OCI-LY3 (cell line): ENCODE measurements around the gene GNAZ.
A peak's percentile ranks its signal among the peaks of the same experiment; 100 is the strongest.

Experiments
- H2AFZ ChIP-seq: fragments of 200-600, 300-600 bp; shearing (Covaris generic); 2 replicates; pipeline ENCODE4 v1.6.0; 2014; ENCODE audit warnings: antibody characterized with exemption, low read depth, low read length
- H3K27ac ChIP-seq: fragments of 200-600, 300-600 bp; sonication (generic); 2 replicates; pipeline ENCODE4 v1.5.1; 2014; ENCODE audit warnings: mild to moderate bottlenecking, low read length, moderate library complexity, mixed read lengths
- H3K27me3 ChIP-seq: fragments of 200-600, 300-600 bp; sonication (generic); 2 replicates; pipeline ENCODE4 v1.6.1; 2014; ENCODE audit warnings: low read depth, low read length, mixed read lengths
- H3K36me3 ChIP-seq: fragments of 200-600, 300-600 bp; sonication (generic); replicated peaks from 2 replicates; pipeline ENCODE3; 2014; ENCODE audit warnings: low read depth, low read length, mixed read lengths
- H3K4me1 ChIP-seq: fragments of 300-600, 200-600 bp; sonication (generic); 2 replicates; pipeline ENCODE4 v1.6.1; 2014; ENCODE audit warnings: low read length, mixed read lengths
- H3K4me2 ChIP-seq: fragments of 200-600, 300-600 bp; sonication (generic); 2 replicates; pipeline ENCODE4 v1.6.1; 2014; ENCODE audit warnings: low read length, mixed read lengths
- H3K4me3 ChIP-seq: fragments of 300-600, 200-600 bp; sonication (generic); 2 replicates; pipeline ENCODE4 v1.5.1; 2014; ENCODE audit warnings: antibody characterized with exemption, mild to moderate bottlenecking, low read length, moderate library complexity
- H3K79me2 ChIP-seq: fragments of 300-600, 200-600 bp; shearing (Covaris generic); 2 replicates; pipeline ENCODE4 v1.6.1; 2014; ENCODE audit warnings: mild to moderate bottlenecking, low read length, mixed read lengths
- H3K9ac ChIP-seq: fragments of 300-600, 200-600 bp; shearing (Covaris generic); 2 replicates; pipeline ENCODE4 v1.6.0; 2014; ENCODE audit warnings: mild to moderate bottlenecking, low read length, moderate library complexity
- H3K9me3 ChIP-seq: fragments of 200-600, 300-600 bp; shearing (Covaris generic); 2 replicates; pipeline ENCODE4 v1.6.1; 2014; ENCODE audit warnings: low read length, mixed read lengths; ENCODE audit not compliant: insufficient read depth
- H4K20me1 ChIP-seq: fragments of 200-600, 300-600 bp; sonication (generic); 2 replicates; pipeline ENCODE4 v1.6.1; 2016; ENCODE audit warnings: low read length, mixed read lengths; ENCODE audit not compliant: insufficient read depth
- EZH2phosphoT487 ChIP-seq: fragments of 200-600 bp; shearing (Covaris generic); IDR thresholded peaks from 2 replicates; pipeline ENCODE4 v1.6.1; 2018; ENCODE audit warnings: antibody characterized with exemption, mixed run types, low read depth
- TF ChIP-seq, protein P1 (sequence below): fragments of 200-600, 300-600 bp; sonication (generic); IDR thresholded peaks from 2 replicates; pipeline ENCODE4 v1.5.1; 2014; ENCODE audit warnings: antibody characterized with exemption, low read length, low read depth

GNAZ gene

GRCh38 chr22:23067691-23068090 lies 2.6 kb upstream of the GNAZ start:
- Histone ChIP-seq H2AFZ (no peak overlapping the region), H3K79me2 (peaks cover 44% of the 10 kb centered on the region), H3K27me3 (no peaks in the 10 kb centered on the region), H3K9ac (peak overlapping the region; percentile 92), H3K9me3 (no peaks in the 10 kb centered on the region), H3K4me3 (peak overlapping the region; percentile 18; the same call in 1 of the 2 replicates), H3K27ac (peak overlapping the region; percentile 99), H3K4me1 (peaks cover 78% of the 10 kb centered on the region), H3K36me3 (peaks cover 5% of the 10 kb centered on the region), H4K20me1 (peaks cover 14% of the 10 kb centered on the region), H3K4me2 (peak overlapping the region; percentile 93)
- no peak for TF ChIP-seq EZH2phosphoT487
- TF ChIP-seq, protein P1, sequence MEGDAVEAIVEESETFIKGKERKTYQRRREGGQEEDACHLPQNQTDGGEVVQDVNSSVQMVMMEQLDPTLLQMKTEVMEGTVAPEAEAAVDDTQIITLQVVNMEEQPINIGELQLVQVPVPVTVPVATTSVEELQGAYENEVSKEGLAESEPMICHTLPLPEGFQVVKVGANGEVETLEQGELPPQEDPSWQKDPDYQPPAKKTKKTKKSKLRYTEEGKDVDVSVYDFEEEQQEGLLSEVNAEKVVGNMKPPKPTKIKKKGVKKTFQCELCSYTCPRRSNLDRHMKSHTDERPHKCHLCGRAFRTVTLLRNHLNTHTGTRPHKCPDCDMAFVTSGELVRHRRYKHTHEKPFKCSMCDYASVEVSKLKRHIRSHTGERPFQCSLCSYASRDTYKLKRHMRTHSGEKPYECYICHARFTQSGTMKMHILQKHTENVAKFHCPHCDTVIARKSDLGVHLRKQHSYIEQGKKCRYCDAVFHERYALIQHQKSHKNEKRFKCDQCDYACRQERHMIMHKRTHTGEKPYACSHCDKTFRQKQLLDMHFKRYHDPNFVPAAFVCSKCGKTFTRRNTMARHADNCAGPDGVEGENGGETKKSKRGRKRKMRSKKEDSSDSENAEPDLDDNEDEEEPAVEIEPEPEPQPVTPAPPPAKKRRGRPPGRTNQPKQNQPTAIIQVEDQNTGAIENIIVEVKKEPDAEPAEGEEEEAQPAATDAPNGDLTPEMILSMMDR, result no peak

DNA sequence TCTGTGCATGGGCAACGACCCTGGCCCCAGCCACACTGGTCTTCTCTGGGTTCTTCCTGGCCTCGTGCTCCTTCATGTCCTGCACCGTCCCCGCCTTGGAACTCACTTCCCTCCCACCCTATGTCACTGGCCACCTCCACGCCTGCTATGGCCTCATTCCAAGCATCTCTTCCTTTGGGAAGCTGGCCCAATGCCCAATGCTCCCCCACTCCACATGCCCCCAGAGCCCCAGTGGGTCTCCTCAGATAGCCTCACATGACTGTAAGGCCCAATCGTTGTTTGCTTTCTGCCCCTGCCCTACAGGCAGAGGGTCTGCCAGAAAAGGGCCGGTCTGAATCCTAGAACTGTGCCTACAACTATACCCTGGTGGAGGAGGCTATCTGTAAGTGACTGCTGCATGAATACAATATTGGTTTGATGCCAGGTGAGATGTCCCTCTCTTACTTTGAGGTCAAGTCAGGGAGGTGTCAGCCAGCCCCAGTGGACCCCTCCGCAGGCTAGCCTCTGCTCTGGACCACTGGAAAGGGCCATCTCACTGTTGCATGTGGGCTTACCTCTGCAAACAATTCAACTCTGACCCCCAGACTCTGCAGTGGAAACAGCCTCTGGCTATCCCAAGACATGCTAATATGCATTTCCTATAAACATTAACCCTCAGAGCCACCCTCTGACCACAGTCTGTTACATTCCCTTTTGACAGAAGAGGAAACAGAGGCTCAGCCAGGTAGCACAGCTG lies 2.1 kb upstream of the GNAZ start:
- Histone ChIP-seq H3K4me1 (peaks cover 73% of the 10 kb centered on the region), H3K79me2 (peaks cover 50% of the 10 kb centered on the region), H4K20me1 (peaks cover 20% of the 10 kb centered on the region), H3K27ac (peak overlapping the region; percentile 99), H3K9me3 (no peaks in the 10 kb centered on the region), H2AFZ (no peak overlapping the region), H3K9ac (peak overlapping the region; percentile 92), H3K4me3 (peak overlapping the region; percentile 85), H3K27me3 (no peaks in the 10 kb centered on the region), H3K36me3 (peaks cover 11% of the 10 kb centered on the region), H3K4me2 (peak overlapping the region; percentile 93)
- no peak for TF ChIP-seq EZH2phosphoT487
- TF ChIP-seq, protein P1, result no peak

DNA sequence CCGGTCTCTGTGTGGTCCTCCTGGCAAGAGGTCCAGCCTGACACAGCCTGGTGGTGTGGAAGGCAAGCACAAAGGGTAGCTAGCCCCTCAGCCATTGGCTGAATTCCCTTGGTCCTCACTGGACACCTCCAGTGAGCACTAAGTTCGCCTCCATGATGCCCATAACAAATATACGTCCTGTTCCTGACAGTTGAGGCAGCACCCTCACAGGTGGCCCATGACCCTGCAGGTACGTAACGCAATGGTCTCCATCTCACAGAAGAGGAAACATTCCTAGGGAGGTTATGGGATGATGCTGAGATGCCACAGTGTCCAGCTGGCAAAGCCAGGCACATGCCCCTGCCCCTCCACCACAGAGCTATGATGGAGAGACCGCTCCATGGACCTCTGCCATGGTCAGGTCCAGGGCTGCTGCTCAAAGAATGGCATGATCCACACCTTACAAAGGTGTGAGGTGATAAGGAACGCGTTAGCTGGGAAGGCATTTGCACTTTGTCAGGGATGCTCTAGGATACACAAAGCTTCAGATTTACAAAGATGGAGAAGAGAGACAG lies 1.4 kb upstream of the GNAZ start:
- H3K36me3 ChIP-seq, result peaks cover 17% of the 10 kb centered on the region
- H3K4me2 ChIP-seq, result peak overlapping the region; percentile 93
- no peaks in the 10 kb centered on the region for H3K9me3 ChIP-seq
- peak overlapping the region; percentile 85 for H3K4me3 ChIP-seq
- H3K9ac ChIP-seq, result peak overlapping the region; percentile 92
- H3K27me3 ChIP-seq, result no peaks in the 10 kb centered on the region
- H3K79me2 ChIP-seq, result peaks cover 56% of the 10 kb centered on the region
- H4K20me1 ChIP-seq, result peaks cover 26% of the 10 kb centered on the region
- no peak overlapping the region for H2AFZ ChIP-seq
- TF ChIP-seq, protein P1, result no peak
- no peak for TF ChIP-seq EZH2phosphoT487
- H3K4me1 ChIP-seq, result peaks cover 67% of the 10 kb centered on the region
- H3K27ac ChIP-seq, result peak overlapping the region; percentile 99

DNA sequence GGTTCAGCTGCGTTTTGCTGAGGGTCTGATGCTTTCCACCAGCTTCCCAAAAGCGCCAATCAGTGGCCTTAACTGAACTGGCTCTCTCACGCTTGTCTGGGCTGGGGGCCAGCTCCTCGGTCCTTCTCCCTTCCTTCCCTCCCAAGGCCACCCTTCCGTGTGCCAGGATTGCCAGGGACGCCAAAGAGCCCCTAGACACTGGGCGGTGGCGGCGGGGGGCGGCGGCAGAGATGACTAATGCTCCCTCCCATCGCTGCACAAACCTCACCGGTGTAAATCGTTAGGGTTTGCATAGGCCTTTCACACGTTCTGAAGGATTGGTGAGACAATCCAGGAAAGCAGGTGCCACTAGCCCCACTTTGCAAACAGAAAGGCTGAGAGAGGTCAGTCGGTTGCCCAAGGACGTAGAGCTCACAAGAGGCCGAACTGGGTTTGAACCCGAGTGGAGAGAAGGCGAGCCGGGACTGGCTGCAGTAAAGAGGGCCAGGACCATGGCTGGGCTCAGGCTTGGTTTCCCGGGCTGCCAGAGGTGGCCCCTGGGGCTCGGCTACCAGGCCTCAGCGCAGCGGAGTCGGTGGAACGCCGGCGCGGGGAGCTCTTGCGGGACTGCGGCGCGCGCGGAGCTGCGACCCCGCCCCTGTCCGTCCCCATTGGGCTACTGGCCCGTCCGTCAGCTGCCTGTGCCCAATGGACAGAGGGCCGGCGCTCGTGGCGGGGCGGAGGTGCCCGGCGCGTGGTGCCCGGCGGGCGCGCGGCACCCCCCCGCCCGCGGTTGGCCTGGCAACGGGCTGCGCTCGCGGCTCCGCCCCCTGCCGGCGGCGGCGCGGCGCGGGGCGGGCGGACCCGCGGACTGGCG lies 589 bp upstream of the GNAZ start:
- H2AFZ ChIP-seq, result peak overlapping the region; percentile 22; the same call in 1 of the 2 replicates
- no peaks in the 10 kb centered on the region for H3K27me3 ChIP-seq
- peaks cover 64% of the 10 kb centered on the region for H3K79me2 ChIP-seq
- H3K4me3 ChIP-seq, result peak overlapping the region; percentile 85
- no peak for TF ChIP-seq EZH2phosphoT487
- TF ChIP-seq, protein P1, result peak; percentile 19; the same call in 1 of the 2 replicates
- peaks cover 21% of the 10 kb centered on the region for H3K36me3 ChIP-seq
- H3K27ac ChIP-seq, result peak overlapping the region; percentile 99
- H4K20me1 ChIP-seq, result peaks cover 35% of the 10 kb centered on the region
- H3K9me3 ChIP-seq, result no peaks in the 10 kb centered on the region
- peak overlapping the region; percentile 93 for H3K4me2 ChIP-seq
- H3K9ac ChIP-seq, result peak overlapping the region; percentile 92
- peaks cover 59% of the 10 kb centered on the region for H3K4me1 ChIP-seq
